ENCODE measurements around the gene TMC6. TPM values are rescaled to one million over a fixed set of nuclear protein-coding genes. Genes with fewer than 3 reads are reported as not detected.

The TMC6 gene
- total RNA-seq, 1 donor from 2014 or later, result 265 TPM

DNA sequence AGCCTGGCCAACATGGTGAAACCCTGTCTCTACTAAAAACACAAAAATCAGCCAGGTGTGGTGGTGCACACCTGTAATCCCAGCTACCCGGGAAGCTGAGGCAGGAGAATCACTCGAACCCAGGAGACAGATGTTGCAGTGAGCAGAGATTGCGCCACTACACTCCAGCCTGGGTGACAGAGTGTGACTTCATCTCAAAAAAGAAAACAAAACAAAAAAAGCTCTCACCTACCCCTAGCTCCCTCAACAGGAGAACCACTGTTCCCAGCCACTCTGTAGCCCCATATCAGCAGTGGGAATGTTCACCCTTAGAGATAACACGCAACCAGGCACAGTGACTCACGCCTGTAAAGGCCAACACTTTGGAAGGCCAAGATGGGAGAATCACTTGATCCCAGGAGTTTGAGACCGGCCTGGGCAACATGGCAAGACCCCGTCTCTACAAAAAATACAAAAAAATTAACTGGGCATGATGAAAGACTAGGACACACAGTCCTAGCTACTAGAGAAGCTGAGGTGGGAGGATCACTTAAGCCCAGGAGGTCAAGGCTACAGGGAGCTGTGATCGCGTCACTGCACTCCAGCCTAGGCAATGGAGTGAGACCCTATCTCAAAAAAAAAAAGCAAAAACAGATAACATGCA lies 7.4 kb upstream of the TMC6 start:
- peaks cover 46% of the 10 kb centered on the region for H3K36me3 Mint-ChIP-seq (ENCODE audit: low read depth)
- intact Hi-C loops (cut with micrococcal nuclease), result no loop called here
- no peaks in the 10 kb centered on the region for H3K9me3 Mint-ChIP-seq
- peak overlapping the region; percentile 20 for H3K4me3 Mint-ChIP-seq
- peaks cover 63% of the 10 kb centered on the region for H3K4me1 Mint-ChIP-seq (ENCODE audit: low read depth)
- H3K27ac Mint-ChIP-seq, result peak overlapping the region; percentile 68
- no peak for DNase-seq (ENCODE audit: low spot score)
- no peaks in the 10 kb centered on the region for H3K27me3 Mint-ChIP-seq (ENCODE audit: insufficient read depth)

DNA sequence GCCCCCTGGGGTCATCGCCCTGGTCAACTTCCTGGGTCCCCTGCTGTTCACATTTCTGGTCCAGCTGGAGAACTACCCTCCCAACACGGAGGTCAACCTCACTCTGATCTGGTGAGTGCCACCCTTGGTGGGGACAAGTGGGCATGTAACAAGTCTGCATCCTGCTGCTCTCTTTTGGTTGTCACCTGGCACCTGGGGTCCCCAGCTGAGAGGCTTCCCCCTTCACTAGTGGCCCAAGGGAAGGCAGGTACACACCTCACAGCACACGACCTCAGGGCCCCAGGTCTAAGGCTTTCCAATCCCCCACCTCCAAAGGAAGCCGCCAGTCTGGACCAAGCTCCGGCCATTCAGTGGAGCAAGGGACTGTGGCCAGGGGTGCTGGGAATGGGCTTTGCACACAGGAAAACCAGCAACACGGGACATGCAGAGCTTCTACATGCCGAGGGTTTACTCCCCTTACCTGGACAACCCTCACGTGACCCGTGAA lies 6.4 kb upstream of the TMC6 start:
- Mint-ChIP-seq H3K27ac (peak overlapping the region; percentile 40), H3K4me3 (peak overlapping the region; percentile 42), H3K4me1 (ENCODE audit: low read depth) (peaks cover 66% of the 10 kb centered on the region), H3K27me3 (ENCODE audit: insufficient read depth) (no peaks in the 10 kb centered on the region), H3K9me3 (no peaks in the 10 kb centered on the region), H3K36me3 (ENCODE audit: low read depth) (peaks cover 44% of the 10 kb centered on the region)
- DNase-seq (ENCODE audit: low spot score), result no peak
- intact Hi-C loops (cut with micrococcal nuclease), result loop anchor here (1.0 to 5.0 kb wide), 7 partner anchors 23 to 1408 kb away; partner anchors contain the start of genes JMJD6, METTL23 and TNRC6C

DNA sequence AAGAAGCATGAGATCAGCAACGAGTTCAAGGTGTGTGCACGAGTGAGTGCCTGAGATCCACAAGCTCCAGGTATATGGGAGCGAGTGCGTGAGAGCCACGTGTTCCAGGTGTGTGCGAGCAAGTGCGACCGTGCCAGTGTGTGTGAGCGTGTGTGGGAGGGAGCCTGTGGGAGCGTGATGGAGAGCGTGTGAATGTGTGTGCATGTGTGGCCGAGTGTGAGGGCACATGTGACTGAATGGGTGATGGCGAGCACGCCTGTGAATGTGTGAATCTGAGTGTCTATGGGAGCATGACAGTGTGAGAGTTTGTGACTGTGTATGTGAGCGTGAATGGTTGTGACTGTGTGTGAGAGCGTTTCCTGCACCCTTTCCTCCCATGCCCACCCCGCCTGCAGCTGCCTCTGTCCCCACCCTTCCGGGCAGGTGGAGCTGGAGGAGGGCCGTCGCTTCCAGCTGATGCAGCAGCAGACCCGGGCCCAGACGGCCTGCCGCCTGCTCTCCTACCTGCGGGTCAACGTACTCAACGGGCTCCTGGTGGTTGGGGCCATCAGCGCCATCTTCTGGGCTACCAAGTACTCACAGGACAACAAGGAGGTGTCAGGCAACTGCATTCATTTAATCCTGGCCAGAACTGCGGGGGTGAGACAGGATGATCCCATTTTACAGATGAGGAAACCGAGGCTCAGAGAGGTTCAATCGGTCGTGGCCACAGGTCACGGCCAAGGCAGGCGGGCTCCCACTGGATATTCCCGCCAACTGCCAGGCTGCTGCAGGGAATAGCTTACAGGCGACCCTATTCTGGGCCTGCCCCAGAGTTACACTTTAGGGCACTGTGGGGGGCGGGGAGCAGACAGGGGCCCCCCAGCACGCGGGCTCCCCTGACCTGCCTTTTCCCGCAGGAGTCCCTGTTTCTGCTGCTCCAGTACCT lies 5.7 kb upstream of the TMC6 start:
- Mint-ChIP-seq H3K4me3 (peak overlapping the region; percentile 86), H3K4me1 (ENCODE audit: low read depth) (peaks cover 69% of the 10 kb centered on the region), H3K27ac (peak overlapping the region; percentile 85), H3K36me3 (ENCODE audit: low read depth) (peaks cover 44% of the 10 kb centered on the region), H3K27me3 (ENCODE audit: insufficient read depth) (no peaks in the 10 kb centered on the region), H3K9me3 (no peaks in the 10 kb centered on the region)
- peak; percentile 70 for DNase-seq (ENCODE audit: low spot score)
- intact Hi-C loops (cut with micrococcal nuclease), result loop anchor here (1.0 to 5.0 kb wide), 8 partner anchors 22 to 1407 kb away; partner anchors contain the start of genes JMJD6, METTL23 and TNRC6C

DNA sequence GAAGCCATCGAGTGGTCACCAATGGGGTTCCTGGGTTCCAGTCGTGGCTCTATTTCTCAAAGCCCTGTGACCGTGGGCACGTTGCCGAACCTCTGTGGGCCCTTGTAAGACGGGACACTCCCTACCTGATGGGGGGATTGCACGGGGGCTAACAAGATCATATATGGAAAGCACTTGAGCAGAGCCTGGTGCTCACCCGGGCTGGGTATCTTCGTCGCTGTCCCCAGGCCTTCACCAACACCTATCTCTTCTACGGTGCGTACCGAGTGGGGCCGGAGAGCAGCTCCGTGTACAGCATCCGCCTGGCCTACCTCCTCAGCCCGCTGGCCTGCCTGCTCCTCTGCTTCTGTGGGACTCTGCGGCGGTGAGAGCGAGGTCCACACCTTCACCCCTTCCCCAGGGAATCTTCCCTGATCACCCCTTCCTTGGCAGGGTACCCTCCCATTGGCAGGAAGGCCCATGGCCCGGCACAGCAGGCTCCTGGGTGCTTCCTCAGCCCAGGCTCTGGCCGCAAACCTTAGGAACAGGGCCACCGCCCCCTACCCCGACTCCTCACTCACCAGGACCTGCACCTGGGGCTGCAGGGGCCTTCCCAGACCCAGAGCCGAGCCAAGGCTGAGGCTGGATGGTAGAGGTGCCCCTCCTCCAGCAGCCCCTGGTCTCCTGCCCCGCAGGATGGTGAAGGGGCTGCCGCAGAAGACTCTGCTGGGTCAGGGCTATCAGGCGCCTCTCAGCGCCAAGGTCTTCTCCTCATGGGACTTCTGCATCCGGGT lies 4.8 kb upstream of the TMC6 start:
- H3K9me3 Mint-ChIP-seq, result no peaks in the 10 kb centered on the region
- peaks cover 70% of the 10 kb centered on the region for H3K4me1 Mint-ChIP-seq (ENCODE audit: low read depth)
- peaks cover 40% of the 10 kb centered on the region for H3K36me3 Mint-ChIP-seq (ENCODE audit: low read depth)
- H3K4me3 Mint-ChIP-seq, result peak overlapping the region; percentile 86
- H3K27me3 Mint-ChIP-seq (ENCODE audit: insufficient read depth), result no peaks in the 10 kb centered on the region
- DNase-seq (ENCODE audit: low spot score), result no peak
- intact Hi-C loops (cut with micrococcal nuclease), result loop anchor here (2.0 to 5.0 kb wide), 6 partner anchors 113 to 1406 kb away; partner anchors contain the start of genes JMJD6, METTL23 and TNRC6C
- H3K27ac Mint-ChIP-seq, result peak overlapping the region; percentile 85

DNA sequence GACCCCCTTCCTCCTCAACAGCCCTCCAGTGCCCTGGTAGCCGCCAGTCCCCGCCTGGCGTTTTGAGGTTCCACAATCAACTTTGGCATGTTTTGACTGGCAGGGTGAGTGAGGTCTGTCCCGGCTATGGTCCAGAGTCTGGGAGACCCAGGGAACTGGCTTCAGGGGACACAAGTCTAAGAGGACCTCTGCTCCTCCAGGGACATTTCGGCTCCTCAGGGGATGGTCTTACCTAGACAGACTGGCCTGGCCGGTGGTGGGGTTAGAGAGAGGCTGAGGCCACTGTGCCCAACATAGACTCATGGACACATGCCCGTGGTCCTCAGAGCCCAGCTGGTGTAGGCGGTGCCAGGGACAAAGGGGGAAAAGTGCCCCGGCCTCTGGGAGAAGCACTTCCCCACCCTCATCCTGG lies 4.2 kb upstream of the TMC6 start:
- peak overlapping the region; percentile 83 for H3K27ac Mint-ChIP-seq
- H3K27me3 Mint-ChIP-seq (ENCODE audit: insufficient read depth), result no peaks in the 10 kb centered on the region
- no peaks in the 10 kb centered on the region for H3K9me3 Mint-ChIP-seq
- DNase-seq (ENCODE audit: low spot score), result no peak
- intact Hi-C loops (cut with micrococcal nuclease), result loop anchor here (2.0 to 5.0 kb wide), 6 partner anchors 112 to 1405 kb away; partner anchors contain the start of genes JMJD6, METTL23 and TNRC6C
- H3K36me3 Mint-ChIP-seq (ENCODE audit: low read depth), result peaks cover 40% of the 10 kb centered on the region
- peaks cover 68% of the 10 kb centered on the region for H3K4me1 Mint-ChIP-seq (ENCODE audit: low read depth)
- H3K4me3 Mint-ChIP-seq, result peak overlapping the region; percentile 86

DNA sequence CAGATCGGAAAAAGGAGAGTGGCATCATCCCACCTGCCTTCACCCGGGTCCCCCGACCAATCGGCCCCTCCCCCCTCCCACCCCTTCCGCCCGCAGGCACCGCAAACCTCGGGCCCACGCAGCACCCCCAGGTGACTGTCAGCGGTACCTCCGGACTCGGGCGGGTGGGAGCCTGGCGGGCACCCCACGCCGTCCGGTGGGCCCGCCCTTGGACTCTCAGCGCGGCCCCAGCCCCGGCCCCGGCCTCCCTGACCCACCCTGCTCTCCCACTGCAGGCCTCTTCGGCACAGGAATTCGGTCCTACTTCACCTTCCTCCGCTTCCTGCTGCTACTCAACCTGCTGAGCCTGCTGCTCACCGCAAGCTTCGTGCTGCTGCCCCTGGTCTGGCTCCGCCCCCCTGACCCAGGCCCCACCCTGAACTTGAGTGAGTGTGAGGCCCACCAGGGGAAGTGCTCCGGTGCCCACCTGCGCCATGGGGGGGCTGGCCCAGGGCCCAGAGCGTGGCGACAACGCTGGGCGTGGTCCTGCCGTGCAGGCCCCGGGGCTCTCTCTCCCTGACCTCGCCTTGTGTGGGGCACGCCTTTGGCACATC lies 3.6 kb upstream of the TMC6 start:
- H3K27me3 Mint-ChIP-seq (ENCODE audit: insufficient read depth), result no peaks in the 10 kb centered on the region
- H3K9me3 Mint-ChIP-seq, result no peaks in the 10 kb centered on the region
- H3K36me3 Mint-ChIP-seq (ENCODE audit: low read depth), result peaks cover 39% of the 10 kb centered on the region
- peak overlapping the region; percentile 83 for H3K27ac Mint-ChIP-seq
- intact Hi-C loops (cut with micrococcal nuclease), result loop anchor here (2.0 to 5.0 kb wide), 6 partner anchors 111 to 1405 kb away; partner anchors contain the start of genes JMJD6, METTL23 and TNRC6C
- H3K4me3 Mint-ChIP-seq, result peak overlapping the region; percentile 86
- DNase-seq (ENCODE audit: low spot score), result peak; percentile 65
- H3K4me1 Mint-ChIP-seq (ENCODE audit: low read depth), result peaks cover 65% of the 10 kb centered on the region

DNA sequence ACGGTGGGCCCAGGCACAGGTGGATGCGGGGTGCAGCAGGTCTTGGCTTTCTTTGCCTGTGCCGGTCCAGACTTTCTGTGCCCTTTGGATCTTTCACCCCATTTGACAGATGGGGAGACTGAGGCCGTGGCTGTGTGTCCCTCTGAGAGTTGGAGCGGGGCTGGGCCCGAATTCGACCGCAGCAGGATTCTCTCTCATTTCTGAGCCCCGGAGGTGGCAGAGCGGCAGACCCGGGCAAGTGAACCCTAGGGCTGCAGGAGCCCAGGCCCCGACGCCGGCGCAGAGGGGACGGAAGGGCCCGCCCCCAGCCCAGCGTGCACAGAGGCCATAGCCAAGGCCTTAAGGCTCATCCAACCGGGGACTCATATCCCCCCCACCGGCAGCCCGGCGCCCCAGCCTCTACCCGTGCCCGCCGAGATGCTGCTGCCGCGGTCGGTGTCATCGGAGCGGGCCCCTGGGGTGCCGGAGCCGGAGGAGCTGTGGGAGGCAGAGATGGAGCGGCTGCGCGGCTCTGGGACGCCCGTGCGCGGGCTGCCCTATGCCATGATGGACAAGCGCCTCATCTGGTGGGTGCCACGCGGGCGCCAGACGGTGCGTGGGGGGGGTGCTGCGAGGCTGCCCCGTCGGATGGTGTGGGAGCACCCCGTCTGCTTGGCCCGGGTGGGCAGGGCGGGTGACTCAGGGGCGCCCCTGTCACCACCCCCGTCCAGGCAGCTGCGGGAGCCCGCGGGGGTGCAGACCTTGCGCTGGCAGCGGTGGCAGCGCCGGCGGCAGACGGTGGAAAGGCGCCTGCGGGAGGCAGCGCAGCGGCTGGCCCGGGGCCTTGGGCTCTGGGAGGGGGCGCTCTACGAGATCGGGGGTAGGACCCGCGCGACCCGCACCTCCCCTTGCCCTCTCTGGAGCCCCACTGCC lies 2.9 kb upstream of the TMC6 start:
- H3K9me3 Mint-ChIP-seq, result no peaks in the 10 kb centered on the region

DNA sequence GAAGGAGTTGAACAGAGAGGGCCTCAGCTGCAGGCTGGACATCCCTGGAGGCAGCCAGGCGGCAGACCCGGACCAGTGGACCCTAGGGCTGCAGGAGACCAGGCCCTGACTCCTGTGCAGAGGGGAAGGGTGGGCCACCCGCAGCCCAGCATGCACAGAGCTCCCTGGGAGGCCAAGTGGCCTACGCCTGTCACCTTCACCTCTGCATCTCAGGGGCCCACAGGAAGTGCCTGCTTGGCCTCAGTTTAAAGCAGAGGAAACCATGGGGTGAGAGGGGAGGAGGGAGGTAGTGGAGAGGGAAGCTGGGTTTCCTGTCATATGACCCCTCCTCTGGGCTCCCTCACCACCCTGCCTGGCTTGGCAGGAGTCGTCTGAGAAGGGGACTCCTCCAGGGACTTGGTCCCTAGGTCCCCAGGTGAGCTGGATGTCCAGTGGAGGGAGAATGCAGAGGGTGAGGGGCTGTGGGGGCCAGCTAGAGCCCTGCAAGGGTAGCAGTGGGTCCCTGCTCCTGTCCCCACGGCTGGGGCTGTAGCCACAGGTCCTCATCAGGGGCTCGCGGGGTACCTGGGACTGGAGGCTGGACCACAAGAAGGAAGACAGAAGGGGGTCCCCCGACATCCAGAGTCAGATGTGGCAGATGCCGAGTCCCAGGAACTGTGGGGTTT lies 2.0 kb upstream of the TMC6 start, which contains the start of gene TMC8:
TSS of gene TMC8 (plus strand) at position 335 of the 665 bp plus-strand sequence. CDS start 818 bp downstream, outside the sequence.
- DNase-seq (ENCODE audit: low spot score), result peak; percentile 79
- intact Hi-C loops (cut with micrococcal nuclease), result loop anchor here (1.0 to 5.0 kb wide), 7 partner anchors 10 to 1403 kb away; partner anchors contain the start of genes JMJD6, METTL23 and TNRC6C
- Mint-ChIP-seq H3K27ac (peak within 1 kb of the TSS; percentile 99), H3K9me3 (no peaks in the 10 kb centered on the region), H3K27me3 (ENCODE audit: insufficient read depth) (no peaks in the 10 kb centered on the region), H3K4me1 (ENCODE audit: low read depth) (peaks cover 57% of the 10 kb centered on the region), H3K4me3 (peak within 1 kb of the TSS; percentile 98), H3K36me3 (ENCODE audit: low read depth) (peaks cover 32% of the 10 kb centered on the region)

More for the DNA sequence above, 2.9 kb upstream of the TMC6 start:
- H3K4me3 Mint-ChIP-seq, result peak overlapping the region; percentile 98
- H3K27ac Mint-ChIP-seq, result peak overlapping the region; percentile 99
- peak; percentile 48 for DNase-seq (ENCODE audit: low spot score)
- peaks cover 62% of the 10 kb centered on the region for H3K4me1 Mint-ChIP-seq (ENCODE audit: low read depth)
- H3K36me3 Mint-ChIP-seq (ENCODE audit: low read depth), result peaks cover 37% of the 10 kb centered on the region
- H3K27me3 Mint-ChIP-seq (ENCODE audit: insufficient read depth), result no peaks in the 10 kb centered on the region
- intact Hi-C loops (cut with micrococcal nuclease), result loop anchor here (2.0 to 5.0 kb wide), 6 partner anchors 111 to 1404 kb away; partner anchors contain the start of genes JMJD6, METTL23 and TNRC6C

DNA sequence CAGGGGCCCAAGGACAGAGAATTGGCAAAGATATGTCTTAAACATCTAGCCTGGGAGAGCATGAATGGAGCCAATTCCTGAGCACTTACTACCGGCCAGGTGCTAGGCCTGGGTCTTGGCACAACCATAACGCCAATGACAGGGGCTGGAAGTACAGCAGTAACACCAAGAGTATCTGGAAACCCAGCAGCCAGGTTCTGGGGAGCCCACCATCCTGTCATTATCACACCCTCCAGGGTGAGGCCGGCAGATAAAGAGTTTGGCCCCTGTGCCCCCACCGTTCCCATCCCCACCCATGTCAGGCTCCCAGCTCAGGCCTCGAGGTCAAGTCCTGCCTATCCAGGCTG lies 1.5 kb upstream of the TMC6 start:
- no peak for DNase-seq (ENCODE audit: low spot score)
- Mint-ChIP-seq H3K4me3 (peak overlapping the region; percentile 98), H3K4me1 (ENCODE audit: low read depth) (peaks cover 54% of the 10 kb centered on the region), H3K27ac (peak overlapping the region; percentile 99), H3K36me3 (ENCODE audit: low read depth) (peaks cover 30% of the 10 kb centered on the region), H3K9me3 (no peaks in the 10 kb centered on the region), H3K27me3 (ENCODE audit: insufficient read depth) (no peaks in the 10 kb centered on the region)
- intact Hi-C loops (cut with micrococcal nuclease), result loop anchor here (1.0 to 5.0 kb wide), 7 partner anchors 10 to 1403 kb away; partner anchors contain the start of genes JMJD6, METTL23 and TNRC6C

DNA sequence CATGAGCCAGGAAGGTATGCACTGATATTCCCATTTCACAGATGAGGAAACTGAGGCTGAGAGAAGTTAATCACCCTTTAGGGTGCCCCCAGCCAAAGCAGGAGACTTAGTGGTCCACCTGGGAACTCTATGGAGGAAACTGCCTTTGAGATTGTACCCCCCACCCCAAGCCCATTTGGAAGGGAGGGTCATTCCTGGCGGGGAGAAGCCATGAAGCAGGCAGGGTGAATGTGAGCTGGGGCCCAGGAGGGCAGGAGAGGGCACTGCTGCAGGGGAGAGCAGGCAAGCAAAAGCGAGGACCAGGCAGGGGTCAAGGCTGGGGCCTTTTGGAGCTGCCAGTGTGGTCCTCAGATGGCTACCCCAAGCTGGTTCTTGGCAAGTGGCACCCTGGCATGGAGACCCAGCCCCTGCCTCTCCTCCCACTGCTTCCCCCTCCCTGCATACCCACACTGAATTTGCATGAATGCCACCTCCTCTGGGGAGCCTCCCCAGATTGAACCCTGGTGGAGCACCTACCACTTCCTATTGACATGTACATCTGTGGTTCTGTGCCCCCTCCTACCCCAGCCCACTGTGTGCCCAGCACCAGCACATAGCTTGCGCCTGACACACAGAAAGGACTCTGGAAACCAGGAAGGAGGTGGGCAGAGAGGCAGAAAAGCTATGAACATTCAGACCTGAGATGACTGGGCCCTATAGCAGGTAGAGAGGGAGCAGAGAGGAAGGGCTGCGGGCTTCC lies 965 bp upstream of the TMC6 start:
- Mint-ChIP-seq H3K9me3 (no peaks in the 10 kb centered on the region), H3K4me3 (peak overlapping the region; percentile 98), H3K36me3 (ENCODE audit: low read depth) (peaks cover 26% of the 10 kb centered on the region), H3K4me1 (ENCODE audit: low read depth) (peaks cover 49% of the 10 kb centered on the region), H3K27me3 (ENCODE audit: insufficient read depth) (no peaks in the 10 kb centered on the region), H3K27ac (peak overlapping the region; percentile 99)
- intact Hi-C loops (cut with micrococcal nuclease), result loop anchor here (1.0 to 5.0 kb wide), 10 partner anchors 8 to 1402 kb away; partner anchors contain the start of genes AFMID, JMJD6, METTL23 and SRSF2
- no peak for DNase-seq (ENCODE audit: low spot score)
